DMS53 (cell line): ENCODE measurements around the gene SGO2.
"Not testable (repeated sequence)": the region's sequence is repeated elsewhere in the genome, so short reads cannot be mapped to it uniquely, and the experiment has no call there.

Experiments
- DNase-seq: peaks from one replicate; lab custom pipeline; 2025; lab: John Stamatoyannopoulos, UW

Gene SGO2

GRCh38 chr2:200592406-200593075 lies 66.5 kb downstream of the SGO2 start:
- DNase-seq: peak; percentile 46

GRCh38 chr2:200593905-200594304 lies 67.9 kb downstream of the SGO2 start:
- no peak for DNase-seq

- DNase-seq: peak; percentile 51
These were observed 69.9 kb downstream of the SGO2 start for GRCh38 chr2:200595913-200596312.

- DNase-seq: peak; percentile 92
These were observed 71.0 kb downstream of the SGO2 start for GRCh38 chr2:200596774-200597570.

- DNase-seq: no peak
These were observed 73.2 kb downstream of the SGO2 start for GRCh38 chr2:200599206-200599605.

DNA sequence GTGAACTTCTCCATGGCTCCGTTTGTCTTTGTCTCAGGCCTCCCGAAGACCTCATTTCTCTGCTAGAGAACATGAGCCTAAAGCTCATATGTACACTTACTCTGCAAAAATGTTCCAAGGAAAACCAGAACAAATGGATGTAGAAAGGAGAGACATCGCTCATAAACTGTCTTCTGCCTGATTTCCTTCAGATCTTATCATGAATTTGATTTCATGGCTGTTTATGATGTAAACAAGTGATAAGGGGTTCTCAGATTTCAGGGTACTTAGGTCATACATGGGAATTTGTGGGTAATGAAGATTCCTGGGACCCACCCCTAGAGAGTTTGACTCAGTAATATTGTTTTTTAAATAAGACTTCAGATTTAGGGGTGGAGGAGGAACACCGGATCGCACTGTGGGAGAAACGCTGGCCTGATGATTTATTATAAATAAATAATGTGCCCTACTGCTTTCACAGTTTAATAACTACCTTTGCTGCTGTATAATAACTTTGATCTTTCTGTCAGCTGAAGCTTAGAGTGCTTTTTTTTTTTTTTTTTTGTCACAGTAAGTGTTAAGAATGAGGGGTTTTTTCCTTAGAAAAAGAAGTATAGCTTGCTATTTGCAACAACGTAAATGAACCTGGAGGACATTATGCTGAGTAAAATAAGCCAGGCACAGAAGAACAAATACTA lies 74.7 kb downstream of the SGO2 start:
- no peak for DNase-seq

DNA sequence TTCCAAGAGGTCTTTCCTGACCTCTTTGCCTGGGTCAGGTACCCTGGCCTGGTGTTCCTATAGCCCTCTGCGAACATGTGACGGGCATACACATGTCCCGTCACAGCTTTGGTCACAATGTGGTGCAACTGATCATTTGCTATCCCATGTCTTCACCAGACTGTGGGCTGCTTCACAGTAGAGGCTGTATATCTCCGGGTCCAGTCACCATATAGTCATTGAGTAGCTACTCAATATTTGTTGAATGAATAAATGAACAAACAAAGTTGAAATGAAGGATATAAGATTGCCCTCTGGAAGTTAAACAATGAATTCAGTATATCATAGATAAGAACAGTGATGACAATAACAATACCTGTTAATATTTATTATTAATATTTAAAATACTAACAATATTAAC lies 76.6 kb downstream of the SGO2 start:
- no peak for DNase-seq

- DNase-seq: peak; percentile 20
These were observed 78.0 kb downstream of the SGO2 start for GRCh38 chr2:200603972-200604371.

GRCh38 chr2:200604571-200605255 lies 78.7 kb downstream of the SGO2 start:
- DNase-seq: no peak

- DNase-seq: no peak
These were observed 82.5 kb downstream of the SGO2 start for GRCh38 chr2:200608341-200609027.

DNA sequence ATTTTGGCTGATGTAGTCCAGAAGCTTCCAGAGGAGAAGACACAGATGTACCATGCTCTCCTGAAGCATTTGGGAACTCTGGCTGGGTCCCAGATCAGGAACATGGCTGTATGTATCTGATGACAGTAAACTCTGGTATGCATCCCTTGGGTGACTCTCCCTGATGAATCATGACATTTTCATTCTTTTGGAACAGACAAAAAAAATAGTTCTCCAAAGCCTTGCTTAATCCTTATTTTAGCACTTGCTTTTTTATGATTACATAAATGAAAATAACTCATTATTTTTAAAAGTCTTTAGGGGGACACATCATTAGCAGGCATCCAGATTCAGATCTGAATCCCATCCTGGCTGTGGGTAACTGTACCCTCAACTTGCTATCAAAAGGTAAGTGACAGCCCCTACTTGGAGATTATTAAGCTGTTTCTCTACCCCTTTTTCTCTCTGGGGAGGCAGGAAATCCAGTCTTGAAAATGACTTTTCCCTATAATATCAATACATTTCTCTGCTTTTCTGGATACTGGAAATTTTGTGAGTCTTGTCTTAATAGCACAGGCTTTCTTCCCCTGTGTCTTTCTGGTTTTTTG lies 83.1 kb downstream of the SGO2 start:
- DNase-seq: no peak

DNA sequence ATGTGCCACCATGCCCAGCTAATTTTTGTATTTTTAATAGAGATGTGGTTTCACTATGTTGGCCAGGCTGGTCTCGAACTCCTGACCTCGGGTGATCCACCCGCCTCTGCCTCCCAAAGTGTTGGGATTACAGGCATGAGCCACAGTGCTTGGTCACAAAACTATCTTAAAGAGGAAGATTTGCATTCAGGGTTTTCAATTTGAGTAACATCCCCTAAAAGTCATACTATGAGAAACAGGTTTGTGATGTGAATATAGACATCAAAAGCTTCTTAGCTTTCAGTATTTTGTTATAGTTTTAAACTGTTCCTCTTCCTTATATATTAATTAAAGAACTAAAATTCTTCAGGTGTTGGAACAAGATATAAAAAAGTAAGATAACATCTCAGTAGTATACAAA lies 84.2 kb downstream of the SGO2 start:
- not testable (repeated sequence) for DNase-seq

GRCh38 chr2:200613692-200614091 lies 87.7 kb downstream of the SGO2 start:
- DNase-seq: peak; percentile 62

DNA sequence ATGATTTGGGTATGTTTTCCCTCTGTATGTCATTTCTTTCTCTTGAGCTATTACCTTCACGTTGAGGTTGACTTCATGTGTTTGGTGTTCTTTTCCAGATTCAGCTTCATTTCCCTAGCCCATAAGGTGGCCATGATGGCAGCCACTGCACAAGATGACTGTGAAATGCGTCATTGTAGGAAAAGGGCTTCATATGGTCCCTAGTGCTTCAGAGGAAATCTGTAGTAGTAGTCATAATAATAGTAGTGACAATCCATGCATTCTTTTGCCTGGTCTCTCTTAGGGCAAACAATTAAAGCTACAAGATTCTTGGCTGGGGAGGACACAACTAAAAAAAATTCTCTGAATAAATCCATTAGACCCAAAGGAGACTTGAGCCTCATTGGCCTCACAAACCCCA lies 88.2 kb downstream of the SGO2 start:
- DNase-seq: no peak

DNA sequence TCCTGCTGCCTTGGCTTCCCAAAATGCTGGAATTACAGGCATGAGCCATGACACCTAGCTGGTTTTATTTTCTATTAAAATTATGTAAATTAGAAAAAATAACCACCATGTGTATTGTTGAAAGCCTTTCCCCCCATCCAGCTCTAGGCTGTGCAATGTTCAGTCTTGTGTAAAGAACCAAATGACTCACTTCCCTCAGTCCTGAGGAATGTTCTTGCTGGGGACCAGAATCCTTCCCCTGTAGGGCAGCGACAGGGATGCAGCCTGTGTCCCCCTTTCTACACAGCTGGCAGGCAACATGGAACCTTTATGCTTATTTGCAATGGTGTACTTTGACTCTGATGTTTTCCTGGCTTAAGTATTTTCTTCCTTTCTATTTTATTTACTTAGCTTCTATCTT lies 89.2 kb downstream of the SGO2 start:
- peak; percentile 26 for DNase-seq

DNA sequence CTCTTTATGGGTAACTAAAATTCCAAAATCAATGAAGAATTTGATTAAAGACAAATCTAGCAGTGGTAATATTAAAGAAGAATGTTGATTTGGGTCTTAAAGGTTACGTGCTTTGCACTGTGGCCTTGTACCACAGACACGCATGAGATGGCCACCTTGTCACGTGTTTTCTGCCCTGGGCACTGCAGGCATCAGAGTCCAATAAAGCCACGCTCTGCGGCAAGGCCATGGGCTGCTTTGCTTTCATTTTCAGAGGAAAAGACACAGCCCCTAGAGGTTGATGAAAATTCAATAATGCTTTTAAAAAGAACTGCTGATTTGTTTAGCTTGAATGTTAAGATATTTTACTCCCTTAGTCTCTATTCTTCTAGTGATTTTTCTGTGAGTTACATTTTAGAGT lies 90.2 kb downstream of the SGO2 start:
- peak; percentile 12 for DNase-seq

DNA sequence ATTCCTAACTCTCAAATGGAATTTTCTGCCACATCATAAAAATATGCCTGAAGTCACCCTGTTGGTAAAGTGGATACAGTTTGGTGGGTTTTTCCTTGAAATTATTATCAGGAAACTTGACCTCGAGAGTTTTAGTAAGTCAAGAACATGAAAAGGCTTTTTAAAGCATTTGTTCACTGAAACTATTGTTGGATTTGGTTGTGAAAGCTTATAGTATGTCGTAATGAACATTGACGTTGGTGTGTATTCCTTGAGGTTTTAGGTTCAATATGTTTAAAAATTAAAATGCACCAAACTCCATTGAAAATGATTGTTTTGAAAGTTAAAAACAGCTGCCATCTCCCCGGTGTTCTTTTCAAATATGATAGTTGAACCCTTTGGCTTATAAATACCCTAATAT lies 90.6 kb downstream of the SGO2 start:
- no peak for DNase-seq

- DNase-seq: no peak
These were observed 91.4 kb downstream of the SGO2 start for GRCh38 chr2:200617156-200618053.

GRCh38 chr2:200618054-200618419 lies 92.0 kb downstream of the SGO2 start:
- DNase-seq: no peak

- peak; percentile 46 for DNase-seq
These were observed 92.6 kb downstream of the SGO2 start for GRCh38 chr2:200618590-200619021.
